Vagina (tissue), 2 donors: ENCODE measurements around the gene MEGF10.

Source experiments
- POLR2AphosphoS5 ChIP-seq, 2 donors: sonication (generic); formaldehyde crosslinking; IDR thresholded peaks; one replicate each; pipeline ENCODE4 v1.9.0; 2017; ENCODE audit warnings: antibody characterized with exemption in 2 of 2, mild to moderate bottlenecking in 2 of 2, low read depth in 1 of 2; ENCODE audit not compliant: insufficient read depth in 1 of 2
- TF ChIP-seq, protein P1 (sequence below), 3 experiments: fragments of 450-650 bp in 2 of 3; fragments of 200-600 bp in 1 of 3; sonication (generic) in 1 of 3; IDR thresholded peaks; one replicate each; pipeline ENCODE4 v1.5.1; 2017 to 2019; ENCODE audit warnings: antibody characterized with exemption in 3 of 3, mild to moderate bottlenecking in 2 of 3, moderate library complexity in 2 of 3

DNA sequence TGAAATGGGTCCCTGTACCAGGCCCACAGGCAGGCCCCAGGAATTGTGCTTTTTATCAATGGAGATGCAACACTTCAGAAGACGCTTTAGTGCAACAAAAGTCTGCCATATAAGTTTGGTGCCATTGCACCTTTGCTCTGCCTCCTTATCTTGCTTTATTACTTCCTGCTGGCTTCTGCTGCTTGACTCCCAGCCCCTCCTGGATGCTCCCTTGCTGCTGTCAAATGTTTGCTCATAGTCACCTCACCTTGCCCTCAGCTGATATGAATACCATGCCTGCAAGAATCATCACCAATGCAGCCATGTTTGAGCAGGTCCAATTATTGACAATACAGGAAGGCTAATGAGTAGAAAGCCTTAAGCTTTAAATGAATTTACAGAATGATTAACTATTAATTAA, 25.4 kb downstream of the MEGF10 start:
- TF ChIP-seq, protein P1, sequence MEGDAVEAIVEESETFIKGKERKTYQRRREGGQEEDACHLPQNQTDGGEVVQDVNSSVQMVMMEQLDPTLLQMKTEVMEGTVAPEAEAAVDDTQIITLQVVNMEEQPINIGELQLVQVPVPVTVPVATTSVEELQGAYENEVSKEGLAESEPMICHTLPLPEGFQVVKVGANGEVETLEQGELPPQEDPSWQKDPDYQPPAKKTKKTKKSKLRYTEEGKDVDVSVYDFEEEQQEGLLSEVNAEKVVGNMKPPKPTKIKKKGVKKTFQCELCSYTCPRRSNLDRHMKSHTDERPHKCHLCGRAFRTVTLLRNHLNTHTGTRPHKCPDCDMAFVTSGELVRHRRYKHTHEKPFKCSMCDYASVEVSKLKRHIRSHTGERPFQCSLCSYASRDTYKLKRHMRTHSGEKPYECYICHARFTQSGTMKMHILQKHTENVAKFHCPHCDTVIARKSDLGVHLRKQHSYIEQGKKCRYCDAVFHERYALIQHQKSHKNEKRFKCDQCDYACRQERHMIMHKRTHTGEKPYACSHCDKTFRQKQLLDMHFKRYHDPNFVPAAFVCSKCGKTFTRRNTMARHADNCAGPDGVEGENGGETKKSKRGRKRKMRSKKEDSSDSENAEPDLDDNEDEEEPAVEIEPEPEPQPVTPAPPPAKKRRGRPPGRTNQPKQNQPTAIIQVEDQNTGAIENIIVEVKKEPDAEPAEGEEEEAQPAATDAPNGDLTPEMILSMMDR (IDR thresholded peaks at IDR 0.05) = no peak
- TF ChIP-seq POLR2AphosphoS5 (IDR thresholded peaks at IDR 0.05; ENCODE audit: insufficient read depth in 1 of 2, low read depth in 1 of 2) = no peak
